Omental fat pad (tissue), 4 donors: ENCODE measurements around the gene C1QTNF6. TPM values are rescaled to one million over a fixed set of nuclear protein-coding genes. Genes with fewer than 3 reads are reported as not detected.

Experiments
- ATAC-seq: fragments of 150-250 bp; one replicate; pipeline ENCODE4 v1.9.1; 2016; ENCODE audit warnings: mild to moderate bottlenecking, moderate library complexity; ENCODE audit not compliant: low FRiP score
- DNase-seq: peaks from one replicate; pipeline ENCODE4 v3.0.0-alpha.2; 2019; ENCODE audit warnings: low spot score
- CTCF ChIP-seq, 3 donors: fragments of 450-650 bp; IDR thresholded peaks; one replicate each; pipeline ENCODE4 v1.5.1; 2016 to 2017; ENCODE audit warnings: antibody characterized with exemption in 3 of 3, mild to moderate bottlenecking in 3 of 3, moderate library complexity in 2 of 3
- total RNA-seq, 4 donors: library from RNA; depleted of rRNA; stranded (reverse); fragments of >200 nt; gene quantifications; one replicate each; pipeline ENCODE4 v1.1.0, GENCODE V29; 2016

The C1QTNF6 gene
- total RNA-seq, 4 donors from 2014 or later, result 1.0 to 2.8 (median 1.4) TPM

GRCh38 chr22:37226514-37226913, 38.5 kb upstream of the C1QTNF6 start:
- DNase-seq (no peak), ATAC-seq (no peak)
- no peak for TF ChIP-seq CTCF (IDR thresholded peaks at IDR 0.05)

GRCh38 chr22:37226087-37226486, 38.0 kb upstream of the C1QTNF6 start:
- no peak for DNase-seq
- TF ChIP-seq CTCF (IDR thresholded peaks at IDR 0.05), result no peak
- ATAC-seq, result no peak

- no peak for ATAC-seq
These were observed 37.4 kb upstream of the C1QTNF6 start for GRCh38 chr22:37225481-37225880.

GRCh38 chr22:37224757-37225420, 36.8 kb upstream of the C1QTNF6 start:
- no peak for TF ChIP-seq CTCF (IDR thresholded peaks at IDR 0.05)
- no peak for DNase-seq
- no peak for ATAC-seq

More at GRCh38 chr22:37225481-37225880, 37.4 kb upstream of the C1QTNF6 start:
- no peak for DNase-seq
- no peak for TF ChIP-seq CTCF (IDR thresholded peaks at IDR 0.05)

GRCh38 chr22:37223965-37224551, 36.0 kb upstream of the C1QTNF6 start:
- ATAC-seq, result no peak
- no peak for TF ChIP-seq CTCF (IDR thresholded peaks at IDR 0.05)
- DNase-seq, result no peak

GRCh38 chr22:37222440-37222971, 34.5 kb upstream of the C1QTNF6 start:
- DNase-seq, result no peak
- TF ChIP-seq CTCF (IDR thresholded peaks at IDR 0.05), result no peak
- no peak for ATAC-seq
